NCI-H345 treated with DMSO at 0.1 percent for 48 hours (cell line): Measurements from ENCODE around the gene FHDC1.

ENCODE experiments used
- DNase-seq: peaks from one replicate; lab custom pipeline; 2025; ENCODE audit not compliant: unreplicated experiment; lab: John Stamatoyannopoulos, UW

The FHDC1 gene

DNA sequence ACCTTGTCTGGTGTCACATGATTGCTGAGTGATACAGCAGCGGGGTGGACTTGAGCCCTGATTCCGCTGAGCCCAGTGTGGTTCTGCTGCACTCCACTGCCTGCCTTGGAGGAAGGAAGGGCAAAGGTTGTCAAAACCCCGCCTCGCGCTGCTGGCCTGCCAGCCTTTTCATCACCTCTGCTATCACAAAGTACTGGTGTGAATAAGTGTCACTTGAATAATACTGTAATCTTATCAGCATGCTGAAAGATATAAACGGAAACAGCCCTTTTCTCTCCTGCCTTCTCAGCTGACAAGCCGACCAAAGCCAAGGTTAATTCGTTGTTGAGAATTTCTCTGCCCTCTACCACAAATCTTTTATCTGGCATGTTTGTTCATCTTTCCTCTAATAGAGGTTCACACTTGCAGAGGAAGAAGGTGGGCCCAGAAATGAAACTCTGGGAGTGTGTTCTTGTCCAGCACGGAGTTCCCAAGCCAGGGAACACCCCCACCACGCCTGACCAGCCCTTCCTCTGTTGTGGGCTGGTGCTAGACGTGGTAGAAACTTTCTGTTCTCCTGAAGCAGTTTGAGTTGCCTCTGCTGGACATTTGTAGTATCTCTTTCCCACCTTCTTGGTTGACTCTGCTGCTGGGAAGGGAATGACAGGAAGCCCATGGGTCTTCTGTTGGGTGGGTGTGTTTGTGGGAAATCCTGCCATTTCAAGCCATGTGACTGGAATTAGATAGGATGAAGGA lies 21.5 kb downstream of the FHDC1 start:
- DNase-seq = no peak

DNA sequence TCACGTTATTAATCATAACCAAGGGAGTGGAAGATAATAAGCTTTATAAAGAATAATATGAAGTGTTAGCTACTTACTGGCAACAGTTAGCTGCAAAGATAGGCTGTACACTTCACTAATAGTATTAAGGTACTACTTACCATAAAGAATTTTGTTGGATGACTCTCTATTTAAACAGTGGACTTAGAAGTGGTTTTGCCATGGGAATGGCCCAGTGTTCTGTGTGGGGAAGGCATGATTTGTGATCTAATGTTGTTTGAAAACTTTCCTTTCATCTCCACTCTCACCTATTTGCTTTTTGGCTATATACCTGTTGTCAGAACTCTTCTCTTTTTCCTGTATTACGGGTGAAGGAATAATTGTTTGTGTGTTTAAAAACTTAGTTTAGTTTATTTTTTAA lies 23.0 kb downstream of the FHDC1 start:
- DNase-seq = no peak

DNA sequence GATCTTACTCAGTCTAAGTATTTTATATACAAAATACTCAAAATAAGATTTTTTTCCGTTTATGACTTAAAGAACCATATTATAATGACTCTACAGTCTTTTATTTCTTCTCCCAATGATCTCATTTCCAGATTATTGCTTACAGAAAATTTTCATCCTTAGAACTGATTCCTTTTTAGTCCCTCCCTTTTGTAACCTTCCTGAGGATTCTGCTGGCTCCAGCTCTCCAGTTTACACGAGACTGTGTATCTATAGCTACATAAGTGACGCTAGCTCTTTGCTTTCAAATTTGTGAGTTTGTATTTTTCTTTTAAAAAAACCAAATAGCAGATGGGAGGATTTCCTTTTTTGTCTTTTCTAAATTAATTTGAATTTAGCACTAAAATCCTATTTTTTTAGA lies 24.0 kb downstream of the FHDC1 start:
- no peak for DNase-seq

DNA sequence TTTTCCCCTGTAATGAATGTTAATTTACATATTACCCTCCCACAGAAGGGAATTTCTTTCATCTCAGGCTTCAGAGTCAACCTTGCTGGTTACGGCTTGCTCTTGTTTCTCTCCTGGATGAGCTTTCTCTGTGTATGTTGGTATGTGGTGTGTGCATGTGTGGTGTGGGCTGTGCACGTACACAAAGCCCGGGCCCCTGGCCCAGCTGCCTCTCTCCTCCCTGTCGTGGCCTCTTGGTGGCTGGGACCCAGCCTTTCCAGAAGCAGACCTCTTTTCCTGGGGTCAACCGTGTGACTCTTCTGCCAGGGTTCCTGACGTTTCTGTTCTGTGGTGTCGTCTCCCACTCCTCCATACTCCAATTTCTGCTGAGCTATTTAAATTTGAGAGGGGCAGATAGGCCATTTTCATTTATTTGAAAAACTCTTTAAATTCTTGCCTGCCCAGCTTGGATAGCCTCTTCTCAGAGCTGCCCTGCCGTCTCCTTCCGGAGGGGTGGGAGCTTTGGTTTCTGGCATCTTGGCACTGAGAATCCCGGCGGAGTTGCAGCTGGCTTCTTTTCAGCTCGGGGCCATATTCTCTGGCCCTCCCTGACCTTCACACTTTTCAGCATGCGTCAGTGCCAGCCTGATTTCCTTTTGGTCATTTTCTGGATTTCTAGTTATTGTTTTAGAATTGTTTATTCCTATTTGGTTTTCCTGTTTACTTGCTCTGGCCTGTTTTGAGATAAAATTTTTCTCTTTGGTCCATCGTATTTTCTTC lies 25.1 kb downstream of the FHDC1 start:
- no peak for DNase-seq

DNA sequence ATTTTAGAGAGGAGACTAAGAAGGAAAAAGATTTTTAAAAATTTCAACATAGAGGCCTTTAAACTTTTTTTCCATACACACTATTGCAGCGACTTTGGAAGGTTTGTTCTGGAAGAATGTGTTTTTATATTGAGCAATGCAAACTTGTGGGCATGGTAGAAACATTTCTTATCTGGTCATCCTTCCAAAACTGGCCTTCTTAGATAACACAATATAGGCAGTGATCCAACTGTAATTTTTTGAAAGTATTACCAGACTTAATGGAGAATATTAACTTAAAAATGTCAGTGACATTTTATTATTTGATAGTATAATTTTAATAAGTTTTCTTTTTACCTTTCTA lies 25.6 kb downstream of the FHDC1 start:
- no peak for DNase-seq

DNA sequence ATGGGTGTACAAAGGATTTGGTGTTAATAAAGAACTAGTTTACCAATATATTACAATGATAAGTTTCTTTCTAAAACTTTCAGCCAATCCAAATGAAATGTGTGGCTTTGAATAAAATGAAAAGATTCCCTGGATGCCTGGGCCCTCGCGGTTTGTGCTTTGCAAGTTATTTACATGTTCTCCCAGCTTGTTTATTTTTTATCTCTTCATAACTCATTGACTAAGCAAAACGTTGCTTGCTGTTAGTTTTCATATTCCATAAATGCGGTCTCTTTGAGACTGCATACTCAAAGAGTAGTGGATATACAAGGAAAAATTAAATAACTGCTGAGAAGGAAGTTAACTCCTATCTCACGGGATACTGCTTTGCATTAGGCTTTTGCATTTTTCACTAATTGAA lies 26.0 kb downstream of the FHDC1 start:
- DNase-seq = no peak

DNA sequence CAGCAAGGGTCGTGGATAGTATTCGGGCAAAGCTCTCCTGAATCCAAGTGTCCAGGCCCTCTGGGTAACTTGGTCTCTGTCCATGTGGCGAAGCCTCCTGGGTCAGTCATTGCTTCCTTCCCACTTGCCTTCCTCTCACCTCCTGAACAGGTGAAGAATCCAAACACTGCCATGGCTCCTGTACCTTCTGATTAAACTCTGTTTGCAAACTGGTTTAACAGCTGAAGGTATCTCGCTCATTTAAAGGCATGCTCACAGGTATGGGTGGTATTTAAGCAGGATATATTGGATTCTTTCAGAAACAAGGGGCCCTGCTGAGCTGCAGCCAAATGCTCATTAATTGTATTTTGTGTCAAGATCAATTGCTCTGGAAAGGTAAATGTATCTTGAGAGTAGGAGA lies 28.2 kb downstream of the FHDC1 start:
- DNase-seq = no peak

DNA sequence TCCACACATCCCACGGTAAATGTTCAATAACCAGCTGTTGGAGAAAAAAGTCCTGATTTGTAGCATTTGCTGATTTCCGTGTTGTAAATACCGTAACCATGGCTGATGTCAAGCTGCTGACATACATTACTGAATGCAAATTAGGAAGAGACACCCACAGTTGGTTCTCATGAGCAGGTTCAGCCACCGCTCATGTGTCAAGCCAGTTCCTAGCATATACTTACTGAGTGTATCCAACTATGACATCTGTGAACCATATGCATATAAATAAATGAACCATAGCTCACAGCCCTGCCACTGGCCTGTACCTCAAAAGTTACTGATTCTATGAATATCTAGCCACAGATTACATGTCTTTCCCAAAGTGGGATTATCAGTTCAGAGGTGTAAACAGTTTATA lies 29.5 kb downstream of the FHDC1 start:
- DNase-seq = no peak

DNA sequence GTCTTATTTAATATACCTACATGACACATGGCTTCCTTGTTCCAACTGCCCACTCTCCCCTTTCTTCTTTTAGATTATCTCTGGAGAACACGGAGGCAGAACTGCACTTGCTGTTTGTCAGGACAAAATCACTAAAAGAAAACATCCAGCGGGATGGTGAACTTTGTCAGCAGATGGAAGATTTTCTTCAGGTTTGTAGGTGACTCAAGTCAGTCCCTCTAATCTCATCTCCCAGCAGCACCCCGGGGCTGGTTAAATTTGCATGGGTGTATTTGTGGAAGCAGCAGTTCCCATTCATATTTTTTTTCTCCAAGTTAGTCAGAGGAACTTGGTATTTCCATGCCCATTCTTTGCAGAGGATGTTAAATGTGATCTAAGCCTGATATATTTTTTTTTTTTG lies 31.8 kb downstream of the FHDC1 start:
- no peak for DNase-seq

DNA sequence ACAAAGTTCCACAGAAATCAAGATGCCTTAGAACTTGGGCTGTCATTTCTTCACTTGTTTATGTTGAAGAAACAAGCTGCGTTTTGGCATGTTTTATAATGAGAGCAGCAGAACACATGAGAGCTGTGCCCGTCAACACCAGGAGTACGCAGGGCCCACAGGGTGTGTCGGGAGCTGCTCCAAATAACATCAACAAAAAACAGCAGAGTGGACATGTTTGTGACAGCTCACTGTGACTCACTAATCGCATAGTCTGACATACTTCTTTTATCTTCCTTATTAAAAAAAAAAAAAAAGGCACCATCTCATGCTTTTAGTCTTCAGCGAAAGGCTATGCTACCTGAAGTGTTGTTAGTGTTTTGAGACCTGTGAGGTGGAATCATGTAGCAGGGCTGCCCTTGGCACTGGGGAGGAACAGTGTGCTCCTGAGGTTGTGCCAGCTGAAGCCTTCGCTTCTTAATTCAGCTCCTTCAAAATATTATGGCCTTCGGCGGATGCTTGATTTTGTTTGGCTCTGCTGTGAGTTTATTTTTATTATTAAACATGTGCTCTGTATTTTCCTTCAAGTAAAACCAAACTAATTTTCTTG lies 32.8 kb downstream of the FHDC1 start:
- DNase-seq = no peak

DNA sequence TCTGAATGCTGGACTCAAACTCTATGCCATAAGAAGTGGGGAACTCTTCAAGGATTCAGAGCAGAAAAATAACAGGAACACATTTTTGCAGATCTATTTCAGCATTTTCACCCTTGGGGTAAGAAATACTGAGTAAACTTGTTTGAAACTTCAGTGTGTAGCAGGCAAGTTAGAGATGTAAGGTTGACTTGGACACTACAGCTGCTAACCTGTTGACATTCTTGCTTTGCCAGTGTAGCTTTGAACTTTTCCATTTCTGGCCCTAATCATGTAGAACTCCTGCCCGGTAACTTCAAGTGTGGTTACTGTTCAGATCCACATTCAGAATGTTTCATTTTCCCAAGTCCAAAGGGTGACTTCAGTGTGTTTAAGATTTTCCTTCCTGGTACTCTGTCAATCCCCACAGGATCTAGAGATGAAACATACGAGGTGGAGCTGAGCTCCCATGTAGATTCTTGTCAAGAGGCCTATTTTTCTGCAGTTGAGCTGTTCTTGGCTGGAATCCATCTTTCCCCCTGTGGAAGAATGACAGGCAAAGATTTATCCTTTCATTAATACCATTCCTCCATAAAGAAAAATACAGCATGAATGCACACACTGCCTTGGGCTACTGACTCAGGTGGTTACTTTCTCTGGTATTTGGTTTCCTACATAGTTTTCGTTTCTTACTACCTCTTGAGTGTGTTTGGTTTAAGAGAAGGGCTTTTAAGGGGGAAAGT lies 34.1 kb downstream of the FHDC1 start:
- DNase-seq = no peak

DNA sequence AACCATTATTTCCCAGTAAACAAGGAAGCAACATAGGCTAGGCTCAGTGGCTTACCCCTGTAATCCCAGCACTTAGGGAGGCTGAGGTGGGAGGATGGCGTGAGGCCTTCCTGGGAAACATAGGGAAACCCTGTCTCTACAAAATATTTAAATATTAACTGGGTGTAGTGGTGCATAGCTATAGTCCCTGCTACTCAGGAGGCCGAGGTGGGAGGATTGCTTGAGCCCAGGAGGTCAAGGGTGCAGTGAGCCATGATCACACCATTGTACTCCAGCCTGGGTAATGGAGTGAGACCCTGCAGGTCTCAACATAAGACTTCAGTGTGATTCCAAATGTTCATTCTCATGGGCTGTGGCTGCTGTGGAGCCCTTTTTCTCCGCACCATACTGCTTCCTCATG lies 34.9 kb downstream of the FHDC1 start:
- DNase-seq = no peak

DNA sequence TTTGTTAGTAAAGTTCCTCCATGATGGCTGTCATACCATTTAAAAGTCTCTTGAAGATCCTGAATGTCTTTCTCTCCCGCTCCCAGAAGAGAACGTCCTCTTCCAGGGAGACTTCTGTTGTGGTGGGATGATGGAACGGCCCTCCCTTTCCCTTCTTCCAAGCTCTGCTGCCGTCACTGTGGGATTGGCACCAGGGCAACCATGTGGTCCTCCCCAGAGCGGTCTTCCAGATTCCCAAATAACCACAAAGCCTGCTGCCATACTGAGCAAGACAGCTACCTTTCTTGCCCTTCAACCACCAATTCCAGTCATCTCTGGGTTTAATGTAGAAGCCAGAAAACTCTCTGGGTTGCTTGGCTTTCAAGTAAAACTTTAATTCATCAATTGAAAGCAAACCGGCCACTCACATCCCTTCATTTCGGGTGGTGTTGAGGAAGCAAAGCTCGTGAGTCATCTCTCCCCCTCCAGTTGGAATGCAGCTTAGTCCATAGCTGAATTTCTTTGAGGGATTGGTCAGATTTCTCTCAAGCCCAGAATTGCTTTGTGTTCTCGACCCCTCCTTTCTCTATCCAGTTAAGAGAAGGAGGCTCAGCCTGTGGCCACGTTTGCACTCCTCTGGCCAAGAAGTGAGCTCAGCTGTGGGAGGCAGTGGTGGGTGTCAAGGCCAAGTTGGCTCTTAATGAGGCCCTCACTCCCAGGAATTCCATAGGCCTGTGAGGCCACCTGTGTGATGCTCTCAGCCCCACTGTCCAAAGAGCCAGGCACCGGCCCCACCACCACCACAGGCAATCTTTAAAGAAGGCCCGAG lies 36.9 kb downstream of the FHDC1 start:
- DNase-seq = no peak

DNA sequence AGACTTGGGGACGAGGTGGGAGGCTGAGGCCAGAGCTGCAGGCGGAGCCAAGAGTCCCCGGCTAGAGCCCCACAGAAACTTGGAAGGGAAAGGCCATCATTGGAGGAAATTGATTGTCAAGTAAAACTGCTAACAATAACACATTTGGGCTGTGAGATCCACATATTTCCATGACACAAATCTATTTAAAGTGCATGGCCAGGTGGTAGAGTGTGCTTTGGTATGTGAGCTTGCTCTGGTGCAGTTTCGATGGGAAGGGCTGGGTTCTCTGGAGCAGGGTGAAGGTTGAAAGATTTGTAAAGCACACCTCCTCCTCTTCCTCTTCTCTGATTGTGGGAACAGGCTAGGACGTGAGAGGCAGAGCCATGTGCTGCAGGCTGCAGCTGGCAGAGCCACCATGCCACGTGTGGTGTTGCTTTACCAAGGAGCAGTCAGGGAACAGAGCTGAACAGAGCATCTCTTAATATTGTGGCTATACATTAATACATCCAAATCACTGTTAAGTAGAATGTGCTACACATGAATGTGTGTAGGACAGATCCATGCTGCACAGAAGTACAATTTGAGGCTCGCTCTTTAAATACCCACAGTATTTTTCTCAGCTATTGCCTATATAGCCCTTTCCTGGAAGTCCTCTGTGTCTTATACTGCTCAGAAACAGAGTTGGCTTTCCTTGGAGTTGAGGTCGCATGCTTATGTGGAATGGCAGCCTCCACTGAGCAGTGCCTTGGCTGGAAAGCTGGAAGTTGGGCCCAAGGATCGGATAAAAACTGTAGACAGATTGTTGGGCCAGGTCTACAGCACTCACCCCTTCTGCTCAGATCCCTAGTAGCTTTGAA lies 37.7 kb downstream of the FHDC1 start:
- no peak for DNase-seq

DNA sequence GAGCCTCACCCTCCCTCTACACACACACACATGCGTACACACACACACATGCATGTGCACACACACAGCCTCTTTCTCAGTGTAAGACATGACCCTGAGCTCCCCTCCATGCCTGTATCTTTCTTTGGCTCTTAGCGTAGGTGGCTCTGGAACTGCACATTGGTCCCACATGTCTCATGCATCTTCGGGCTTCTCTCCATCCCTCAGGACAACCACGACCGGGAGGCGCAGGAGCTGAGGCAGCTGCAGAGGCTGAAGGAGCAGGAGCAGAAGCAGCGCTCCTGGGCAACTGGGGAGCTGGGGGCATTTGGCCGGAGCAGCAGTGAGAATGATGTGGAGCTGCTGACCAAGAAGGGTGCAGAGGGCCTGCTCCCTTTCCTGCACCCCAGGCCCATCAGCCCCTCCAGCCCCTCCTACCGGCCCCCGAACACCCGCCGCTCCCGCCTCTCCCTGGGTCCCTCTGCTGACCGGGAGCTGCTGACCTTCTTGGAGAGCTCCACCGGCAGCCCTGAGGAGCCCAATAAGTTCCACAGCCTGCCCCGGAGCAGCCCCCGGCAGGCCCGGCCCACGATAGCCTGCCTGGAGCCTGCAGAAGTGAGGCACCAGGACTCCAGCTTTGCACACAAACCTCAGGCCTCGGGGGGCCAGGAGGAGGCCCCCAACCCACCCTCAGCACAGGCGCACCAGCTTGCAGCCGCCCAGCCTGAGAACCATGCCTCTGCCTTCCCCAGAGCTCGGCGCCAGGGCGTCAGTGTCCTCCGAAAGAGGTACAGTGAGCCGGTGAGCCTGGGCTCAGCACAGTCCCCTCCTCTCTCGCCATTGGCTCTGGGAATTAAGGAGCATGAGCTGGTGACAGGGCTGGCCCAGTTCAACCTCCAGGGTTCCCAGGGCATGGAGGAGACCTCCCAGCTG lies 38.6 kb downstream of the FHDC1 start:
- no peak for DNase-seq

DNA sequence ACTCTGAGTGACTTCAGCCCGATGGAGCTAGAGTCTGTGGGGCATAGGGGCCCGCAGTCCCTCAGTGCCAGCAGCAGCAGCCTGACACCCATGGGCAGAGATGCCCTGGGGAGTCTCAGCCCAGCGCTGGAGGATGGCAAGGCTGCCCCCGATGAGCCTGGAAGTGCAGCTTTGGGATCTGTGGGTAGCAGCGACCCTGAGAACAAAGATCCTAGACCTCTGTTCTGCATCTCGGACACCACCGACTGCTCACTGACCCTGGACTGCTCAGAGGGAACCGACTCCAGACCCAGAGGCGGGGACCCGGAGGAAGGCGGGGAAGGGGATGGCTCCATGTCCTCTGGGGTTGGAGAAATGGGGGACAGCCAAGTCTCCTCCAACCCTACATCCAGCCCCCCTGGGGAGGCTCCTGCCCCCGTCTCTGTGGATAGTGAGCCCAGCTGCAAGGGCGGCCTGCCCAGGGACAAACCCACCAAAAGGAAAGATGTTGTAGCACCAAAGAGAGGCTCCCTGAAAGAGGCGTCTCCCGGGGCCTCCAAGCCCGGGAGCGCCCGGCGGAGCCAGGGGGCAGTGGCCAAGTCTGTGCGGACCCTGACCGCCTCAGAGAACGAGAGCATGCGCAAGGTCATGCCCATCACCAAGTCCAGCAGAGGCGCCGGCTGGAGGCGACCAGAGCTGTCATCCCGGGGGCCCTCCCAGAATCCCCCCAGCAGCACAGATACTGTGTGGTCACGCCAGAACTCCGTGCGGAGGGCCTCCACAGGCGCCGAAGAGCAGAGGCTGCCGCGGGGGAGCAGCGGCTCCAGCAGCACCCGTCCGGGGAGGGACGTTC lies 39.5 kb downstream of the FHDC1 start:
- DNase-seq = no peak

DNA sequence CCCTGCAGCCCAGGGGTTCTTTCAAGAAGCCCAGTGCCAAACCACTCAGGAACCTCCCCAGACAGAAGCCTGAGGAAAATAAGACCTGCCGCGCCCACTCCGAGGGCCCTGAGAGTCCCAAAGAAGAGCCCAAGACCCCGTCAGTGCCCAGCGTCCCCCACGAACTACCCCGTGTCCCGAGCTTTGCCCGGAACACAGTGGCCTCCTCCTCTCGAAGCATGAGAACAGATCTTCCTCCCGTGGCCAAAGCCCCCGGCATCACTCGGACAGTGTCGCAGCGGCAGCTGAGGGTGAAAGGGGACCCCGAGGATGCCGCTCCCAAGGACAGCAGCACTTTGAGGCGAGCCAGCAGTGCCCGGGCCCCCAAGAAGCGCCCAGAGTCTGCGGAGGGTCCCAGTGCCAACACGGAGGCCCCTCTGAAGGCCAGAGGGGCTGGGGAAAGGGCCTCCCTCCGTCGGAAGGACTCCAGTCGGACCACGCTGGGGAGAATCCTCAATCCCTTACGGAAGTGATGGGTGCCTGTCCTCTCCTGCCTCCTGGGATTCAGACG lies 40.2 kb downstream of the FHDC1 start:
- DNase-seq = no peak
